GM12874 (cell line): ENCODE data around the gene SLC25A22.
A peak's percentile ranks its signal among the peaks of the same experiment; 100 is the strongest.

ENCODE experiments used
- CTCF ChIP-seq: IDR thresholded peaks from 2 replicates; pipeline ENCODE4 v1.5.1; 2011; ENCODE audit warnings: low read depth, mild to moderate bottlenecking, control low read depth, low read length, moderate library complexity; ENCODE audit not compliant: insufficient read depth

Gene SLC25A22

DNA sequence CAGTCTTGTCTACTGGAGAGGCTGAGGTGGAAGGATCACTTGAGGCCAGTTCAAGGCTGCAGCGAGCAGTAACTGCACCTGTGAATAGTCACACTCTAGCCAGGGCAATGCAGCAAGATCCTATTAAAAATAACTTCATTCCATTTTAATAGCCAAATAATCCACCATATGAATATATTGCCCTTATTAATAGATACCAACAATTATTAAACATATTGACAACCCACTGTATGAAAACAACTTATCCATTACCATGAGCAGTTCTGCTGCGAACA, 31.2 kb downstream of the SLC25A22 start:
- TF ChIP-seq CTCF = no peak

GRCh38 chr11:766106-766935, 31.8 kb downstream of the SLC25A22 start:
- TF ChIP-seq CTCF = no peak

DNA sequence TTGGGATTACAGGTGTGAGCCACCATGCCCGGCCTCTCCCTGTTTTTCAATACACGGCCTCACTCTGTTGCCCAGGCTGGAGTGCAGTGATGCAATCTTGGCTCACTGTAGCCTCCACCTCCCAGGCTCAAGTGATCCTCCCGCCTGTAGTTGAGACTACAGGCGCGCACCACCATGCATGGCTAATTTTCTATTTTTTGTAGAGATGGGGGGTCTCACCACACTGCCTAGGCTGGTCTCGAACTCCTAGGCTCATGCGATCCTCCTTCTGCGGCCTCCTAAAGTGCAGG, 32.3 kb downstream of the SLC25A22 start:
- no peak for TF ChIP-seq CTCF

GRCh38 chr11:765025-765801, 32.9 kb downstream of the SLC25A22 start:
- TF ChIP-seq CTCF = peak; percentile 75

- no peak for TF ChIP-seq CTCF
These were observed 33.6 kb downstream of the SLC25A22 start for GRCh38 chr11:764322-765024.

- no peak for TF ChIP-seq CTCF
These were observed 34.3 kb downstream of the SLC25A22 start for GRCh38 chr11:763549-764321.

GRCh38 chr11:763073-763463, 35.0 kb downstream of the SLC25A22 start:
- no peak for TF ChIP-seq CTCF
